ENCODE measurements around the gene GRB7. TPM values are rescaled to one million over a fixed set of nuclear protein-coding genes. Genes with fewer than 3 reads are reported as not detected.
A peak's percentile ranks its signal among the peaks of the same experiment; 100 is the strongest.

Gene GRB7
- total RNA-seq, 3 donors from 2014 or later: 27.9 to 69.2 TPM; not detected in 1

- peak in 1 of 2 donors; percentile 20 for DNase-seq (ENCODE audit: low spot score in 2 of 2)
- Histone ChIP-seq H3K9me3 (no peaks in the 10 kb centered on the region), H3K4me3 (peak overlapping the region; percentile 66 to 96 (median 70)), H3K27me3 (no peaks in the 10 kb centered on the region), H3K36me3 (no peaks in the 10 kb centered on the region), H3K4me1 (peaks cover 0 to 9% of the 10 kb centered on the region in 2 donors), H3K27ac (peak overlapping the region; percentile 87 to 97)
- intact Hi-C loops (cut with DNase I; ENCODE audit: low total_unique reads): loop anchor here (10.0 kb wide), 1 partner anchor 129 kb away; the partner anchor contains the start of gene PPP1R1B
- TF ChIP-seq CTCF (IDR thresholded peaks at IDR 0.05) (no peak), POLR2AphosphoS5 (IDR thresholded peaks at IDR 0.05) (no peak), POLR2A (IDR thresholded peaks at IDR 0.05) (no peak)
Measured at GRCh38 chr17:39753514-39754160, 15.9 kb downstream of the GRB7 start.

- DNase-seq (ENCODE audit: low spot score in 2 of 2): peak; percentile 80 to 81
- intact Hi-C loops (cut with DNase I; ENCODE audit: low total_unique reads): loop anchor here (10.0 kb wide), 1 partner anchor 130 kb away; the partner anchor contains the start of gene PPP1R1B
Measured at GRCh38 chr17:39754161-39754957, 16.6 kb downstream of the GRB7 start.

GRCh38 chr17:39754958-39755553 is 17.3 kb downstream of the GRB7 start:
- Histone ChIP-seq H3K9me3 (no peaks in the 10 kb centered on the region), H3K36me3 (no peaks in the 10 kb centered on the region), H3K27me3 (no peaks in the 10 kb centered on the region), H3K27ac (peak overlapping the region; percentile 87 to 97), H3K4me1 (peaks cover 0 to 9% of the 10 kb centered on the region in 2 donors), H3K4me3 (peak overlapping the region; percentile 66 to 96 (median 70))
- no peak for DNase-seq (ENCODE audit: low spot score in 2 of 2)
- intact Hi-C loops (cut with DNase I; ENCODE audit: low total_unique reads): loop anchor here (10.0 kb wide), 1 partner anchor 130 kb away; the partner anchor contains the start of gene PPP1R1B
- TF ChIP-seq POLR2A (IDR thresholded peaks at IDR 0.05): no peak
- no peak for TF ChIP-seq POLR2AphosphoS5 (IDR thresholded peaks at IDR 0.05)
- TF ChIP-seq CTCF (IDR thresholded peaks at IDR 0.05): no peak

More at GRCh38 chr17:39754161-39754957, 16.6 kb downstream of the GRB7 start:
- peaks cover 0 to 9% of the 10 kb centered on the region in 2 donors for H3K4me1 ChIP-seq
- TF ChIP-seq CTCF (IDR thresholded peaks at IDR 0.05) (peak; percentile 96 to 100 (median 97)), POLR2A (IDR thresholded peaks at IDR 0.05) (peak; percentile 45), POLR2AphosphoS5 (IDR thresholded peaks at IDR 0.05) (peak; percentile 26 to 65 (median 62))
- peak overlapping the region; percentile 87 to 97 for H3K27ac ChIP-seq
- no peaks in the 10 kb centered on the region for H3K9me3 ChIP-seq
- H3K27me3 ChIP-seq: no peaks in the 10 kb centered on the region
- peak overlapping the region; percentile 66 to 96 (median 70) for H3K4me3 ChIP-seq
- H3K36me3 ChIP-seq: no peaks in the 10 kb centered on the region

- DNase-seq (ENCODE audit: low spot score in 2 of 2): no peak
- Histone ChIP-seq H3K4me3 (no peak overlapping the region), H3K4me1 (peaks cover 0 to 9% of the 10 kb centered on the region in 2 donors), H3K27ac (peak overlapping the region; percentile 87 to 97), H3K27me3 (no peaks in the 10 kb centered on the region), H3K36me3 (no peaks in the 10 kb centered on the region), H3K9me3 (no peaks in the 10 kb centered on the region)
- intact Hi-C loops (cut with DNase I; ENCODE audit: low total_unique reads): loop anchor here (10.0 kb wide), 1 partner anchor 131 kb away; the partner anchor contains the start of gene PPP1R1B
- no peak for TF ChIP-seq POLR2A (IDR thresholded peaks at IDR 0.05)
- TF ChIP-seq POLR2AphosphoS5 (IDR thresholded peaks at IDR 0.05): no peak
Measured at GRCh38 chr17:39755554-39756379, 18.0 kb downstream of the GRB7 start.
